ENCODE results near the gene C2CD4A.

Gene C2CD4A

DNA sequence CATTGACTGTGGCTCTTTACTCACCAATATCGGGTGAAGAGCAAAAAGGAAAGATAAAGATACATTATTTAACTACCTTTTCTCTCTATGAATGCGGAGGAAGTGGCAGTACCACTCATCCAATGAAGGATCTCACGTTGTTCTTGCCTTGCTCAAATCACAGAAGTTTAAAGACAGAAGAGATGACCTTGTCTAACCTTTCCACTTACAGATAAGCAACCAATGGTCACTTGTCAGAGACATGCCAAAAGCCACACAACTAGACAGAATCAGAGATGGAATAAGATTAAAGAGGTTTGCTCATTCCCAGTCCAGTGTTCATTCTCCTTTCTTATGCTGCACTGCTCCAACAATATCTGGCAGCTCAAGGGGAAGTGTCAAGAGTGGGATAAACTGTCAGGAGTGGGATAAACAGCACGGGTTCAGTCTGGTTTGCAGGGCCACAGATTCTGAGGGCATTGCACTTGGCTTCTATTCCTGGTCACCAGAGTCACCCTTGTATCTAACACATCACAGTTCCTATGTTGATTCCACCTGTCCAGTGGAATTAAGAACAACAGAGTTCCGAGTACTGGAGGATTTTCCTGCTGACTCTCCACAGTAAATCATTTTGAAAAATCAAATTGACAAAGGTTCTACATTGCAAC, 13.2 kb upstream of the C2CD4A start:
- Mint-ChIP-seq H3K4me1 (peaks cover 64% of the 10 kb centered on the region), H3K4me3 (no peak overlapping the region), H3K27ac (no peak overlapping the region), H3K9me3 (no peaks in the 10 kb centered on the region), H3K36me3 (ENCODE audit: low read depth) (peaks cover 12% of the 10 kb centered on the region), H3K27me3 (no peaks in the 10 kb centered on the region)
- ATAC-seq (no peak), DNase-seq (no peak)

GRCh38 chr15:62054979-62055378, 11.8 kb upstream of the C2CD4A start:
- H3K36me3 Mint-ChIP-seq (ENCODE audit: low read depth): peaks cover 8% of the 10 kb centered on the region
- H3K4me3 Mint-ChIP-seq: no peak overlapping the region
- H3K27me3 Mint-ChIP-seq: no peaks in the 10 kb centered on the region
- no peak overlapping the region for H3K27ac Mint-ChIP-seq
- H3K4me1 Mint-ChIP-seq: peaks cover 70% of the 10 kb centered on the region
- no peak for DNase-seq
- H3K9me3 Mint-ChIP-seq: no peaks in the 10 kb centered on the region
- no peak for ATAC-seq

DNA sequence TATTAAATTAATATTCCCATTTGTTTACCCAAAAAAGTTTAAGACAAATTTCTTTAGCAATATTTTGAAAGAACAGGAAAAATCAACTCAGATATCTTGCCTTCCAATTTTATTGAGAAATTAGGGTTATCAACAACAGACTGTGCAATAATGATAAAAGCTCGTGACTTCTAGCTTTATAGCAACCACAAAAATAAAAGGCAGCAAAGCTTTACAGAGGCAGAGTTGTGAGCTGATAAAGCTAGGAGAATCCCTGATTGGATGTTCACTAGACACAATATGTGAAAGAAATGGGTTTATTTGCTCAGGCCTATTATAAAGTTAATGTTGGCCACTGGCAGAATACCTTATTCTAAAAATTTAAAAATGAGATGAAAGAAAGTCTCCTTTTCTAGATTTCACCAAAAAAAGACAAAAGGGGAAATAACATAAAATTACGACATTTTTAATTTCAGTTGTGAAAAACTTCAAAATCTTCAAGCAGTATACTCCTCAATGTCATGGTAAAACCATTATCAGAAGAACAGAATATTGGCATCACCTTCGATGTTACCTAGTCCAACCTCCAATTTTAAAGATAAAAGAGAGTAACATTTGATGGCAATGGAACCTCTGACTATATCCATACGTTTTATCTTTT, 9.3 kb upstream of the C2CD4A start:
- DNase-seq (no peak), ATAC-seq (no peak)
- H3K4me1 Mint-ChIP-seq: peaks cover 77% of the 10 kb centered on the region
- H3K9me3 Mint-ChIP-seq: no peaks in the 10 kb centered on the region
- H3K36me3 Mint-ChIP-seq (ENCODE audit: low read depth): peaks cover 4% of the 10 kb centered on the region
- H3K27me3 Mint-ChIP-seq: no peaks in the 10 kb centered on the region
- H3K4me3 Mint-ChIP-seq: no peak overlapping the region
- no peak overlapping the region for H3K27ac Mint-ChIP-seq

GRCh38 chr15:62058327-62059028, 8.3 kb upstream of the C2CD4A start:
- peak overlapping the region; percentile 99 for H3K4me3 Mint-ChIP-seq
- DNase-seq (no peak), ATAC-seq (no peak)
- peaks cover 70% of the 10 kb centered on the region for H3K4me1 Mint-ChIP-seq
- peaks cover 4% of the 10 kb centered on the region for H3K36me3 Mint-ChIP-seq (ENCODE audit: low read depth)
- no peaks in the 10 kb centered on the region for H3K27me3 Mint-ChIP-seq
- H3K27ac Mint-ChIP-seq: peak overlapping the region; percentile 17
- H3K9me3 Mint-ChIP-seq: no peaks in the 10 kb centered on the region

- H3K27me3 Mint-ChIP-seq: no peaks in the 10 kb centered on the region
- no peaks in the 10 kb centered on the region for H3K9me3 Mint-ChIP-seq
- H3K4me3 Mint-ChIP-seq: peak overlapping the region; percentile 99
- H3K27ac Mint-ChIP-seq: peak overlapping the region; percentile 96
- DNase-seq (no peak), ATAC-seq (no peak)
- H3K36me3 Mint-ChIP-seq (ENCODE audit: low read depth): peaks cover 4% of the 10 kb centered on the region
- H3K4me1 Mint-ChIP-seq: peaks cover 62% of the 10 kb centered on the region
These were observed 7.5 kb upstream of the C2CD4A start for GRCh38 chr15:62059108-62059815.

- ATAC-seq (peak; percentile 83), DNase-seq (peak; percentile 72)
- Mint-ChIP-seq H3K4me1 (peaks cover 57% of the 10 kb centered on the region), H3K9me3 (no peaks in the 10 kb centered on the region), H3K27ac (peak overlapping the region; percentile 96), H3K4me3 (peak overlapping the region; percentile 99), H3K36me3 (ENCODE audit: low read depth) (peaks cover 4% of the 10 kb centered on the region), H3K27me3 (no peaks in the 10 kb centered on the region)
These were observed 7.0 kb upstream of the C2CD4A start for GRCh38 chr15:62059816-62060112.

DNA sequence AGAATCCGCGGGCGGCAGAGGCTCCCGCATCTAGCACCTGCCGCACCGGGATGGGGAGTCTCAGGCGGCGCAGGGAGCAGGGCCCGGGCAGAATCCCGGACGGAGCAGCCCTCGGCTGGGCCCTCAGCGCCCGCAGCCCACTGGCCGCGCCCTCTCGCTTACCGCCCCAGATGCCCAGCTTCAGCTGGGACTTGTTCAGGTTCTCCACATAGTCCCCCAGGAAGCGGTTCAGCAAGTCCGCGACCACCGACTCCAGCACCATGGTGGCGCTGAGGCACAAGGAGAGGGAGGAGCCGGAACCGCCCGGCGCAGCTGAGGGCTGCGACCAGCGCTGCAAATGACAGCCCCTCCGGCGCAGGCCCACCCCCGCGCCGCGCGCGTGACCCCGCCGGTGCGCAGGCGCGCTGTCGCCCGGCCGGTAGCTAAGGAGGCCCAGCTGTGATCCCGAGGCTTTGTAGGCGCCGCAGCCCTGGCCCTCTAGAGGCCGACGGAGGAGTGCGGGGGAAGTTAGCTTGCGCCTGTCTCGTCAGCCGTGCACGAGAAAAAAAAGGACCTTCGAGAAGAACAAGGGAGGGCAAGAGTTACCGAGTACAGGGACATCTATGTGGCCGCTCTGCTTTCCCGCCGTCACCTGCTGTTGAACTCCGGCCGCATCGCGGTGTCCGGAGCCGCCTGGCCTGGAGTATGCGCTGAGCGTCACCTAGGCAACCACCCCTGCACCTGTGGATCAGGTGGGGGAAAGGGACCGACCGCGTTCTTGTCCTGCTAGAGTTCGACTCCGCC, 6.5 kb upstream of the C2CD4A start, which contains the start of gene VPS13C:
Gene VPS13C (minus strand): TSS at position 335 of the 783 bp plus-strand sequence. CDS start 73 bp downstream, at position 262.
- Mint-ChIP-seq H3K9me3 (no peaks in the 10 kb centered on the region), H3K4me3 (peak within 1 kb of the TSS; percentile 99), H3K27me3 (no peaks in the 10 kb centered on the region), H3K27ac (peak within 1 kb of the TSS; percentile 96), H3K4me1 (peaks cover 53% of the 10 kb centered on the region), H3K36me3 (ENCODE audit: low read depth) (peaks cover 4% of the 10 kb centered on the region)
- DNase-seq: peak; percentile 91
- peak; percentile 92 for ATAC-seq

GRCh38 chr15:62060896-62061280, 5.9 kb upstream of the C2CD4A start:
- Mint-ChIP-seq H3K4me3 (peak overlapping the region; percentile 99), H3K4me1 (peaks cover 48% of the 10 kb centered on the region), H3K9me3 (no peaks in the 10 kb centered on the region), H3K36me3 (ENCODE audit: low read depth) (peaks cover 4% of the 10 kb centered on the region), H3K27ac (peak overlapping the region; percentile 89), H3K27me3 (peaks cover 3% of the 10 kb centered on the region)
- ATAC-seq (peak; percentile 4), DNase-seq (no peak)

GRCh38 chr15:62063825-62064635, 2.7 kb upstream of the C2CD4A start:
- Mint-ChIP-seq H3K4me1 (peaks cover 48% of the 10 kb centered on the region), H3K9me3 (no peaks in the 10 kb centered on the region), H3K36me3 (ENCODE audit: low read depth) (peaks cover 2% of the 10 kb centered on the region), H3K27me3 (peaks cover 25% of the 10 kb centered on the region), H3K4me3 (no peak overlapping the region), H3K27ac (no peak overlapping the region)
- no peak for ATAC-seq
- no peak for DNase-seq

DNA sequence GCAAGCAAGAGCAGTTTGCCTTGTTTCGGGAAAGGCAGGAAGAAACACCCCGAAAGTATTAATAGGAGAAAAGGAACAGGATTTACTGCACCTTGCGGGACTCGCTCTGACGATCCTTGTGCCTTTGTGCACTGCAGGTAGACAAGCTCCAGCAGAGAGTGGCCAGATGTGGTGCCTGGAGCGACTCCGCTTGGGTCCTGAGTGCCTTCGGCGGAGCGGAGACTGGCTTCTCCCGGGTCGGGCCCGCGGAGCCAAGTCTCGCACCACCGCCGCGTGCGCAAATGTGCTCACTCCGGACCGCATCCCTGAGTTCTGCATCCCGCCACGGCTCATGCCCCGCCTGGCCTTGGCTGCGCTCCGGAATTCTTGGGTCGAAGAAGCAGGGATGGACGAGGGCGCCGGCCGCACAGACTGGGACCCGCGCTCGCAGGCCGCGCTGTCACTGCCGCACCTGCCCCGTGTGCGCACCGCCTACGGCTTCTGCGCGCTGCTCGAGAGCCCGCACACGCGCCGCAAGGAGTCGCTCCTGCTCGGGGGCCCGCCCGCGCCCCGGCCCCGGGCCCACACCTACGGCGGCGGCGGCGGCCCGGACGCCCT, 769 bp downstream of the C2CD4A start:
- H3K36me3 Mint-ChIP-seq (ENCODE audit: low read depth): peaks cover 2% of the 10 kb centered on the region
- H3K4me1 Mint-ChIP-seq: peaks cover 25% of the 10 kb centered on the region
- DNase-seq (peak; percentile 26), ATAC-seq (peak; percentile 48)
- no peaks in the 10 kb centered on the region for H3K9me3 Mint-ChIP-seq
- peaks cover 34% of the 10 kb centered on the region for H3K27me3 Mint-ChIP-seq
- H3K4me3 Mint-ChIP-seq: peak overlapping the region; percentile 83
- peak overlapping the region; percentile 64 for H3K27ac Mint-ChIP-seq

- DNase-seq: peak; percentile 24
- Mint-ChIP-seq H3K27me3 (peaks cover 34% of the 10 kb centered on the region), H3K4me3 (peak overlapping the region; percentile 83), H3K9me3 (no peaks in the 10 kb centered on the region), H3K36me3 (ENCODE audit: low read depth) (peaks cover 2% of the 10 kb centered on the region), H3K4me1 (peaks cover 24% of the 10 kb centered on the region), H3K27ac (peak overlapping the region; percentile 84)
- peak; percentile 59 for ATAC-seq
These were observed 1.5 kb downstream of the C2CD4A start for GRCh38 chr15:62068071-62068809.

DNA sequence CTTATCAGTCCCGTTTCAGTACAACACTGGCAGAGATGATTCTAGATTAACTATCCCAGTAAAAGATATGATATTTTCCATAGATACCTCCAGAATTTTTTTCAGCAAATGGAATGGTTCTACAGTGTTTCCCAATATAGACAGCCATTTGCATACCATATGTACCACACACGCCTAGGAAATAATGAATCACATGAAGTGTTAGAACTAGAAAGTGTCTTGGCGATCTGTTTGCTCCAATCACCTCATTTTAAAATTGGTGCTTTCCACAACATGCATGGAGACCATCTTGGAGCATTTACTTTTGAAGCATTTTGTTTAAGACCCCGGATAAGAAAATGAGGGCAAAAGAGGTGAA, 2.0 kb downstream of the C2CD4A start:
- peaks cover 24% of the 10 kb centered on the region for H3K4me1 Mint-ChIP-seq
- H3K9me3 Mint-ChIP-seq: no peaks in the 10 kb centered on the region
- H3K36me3 Mint-ChIP-seq (ENCODE audit: low read depth): peaks cover 2% of the 10 kb centered on the region
- H3K27ac Mint-ChIP-seq: peak overlapping the region; percentile 84
- no peak for DNase-seq
- H3K27me3 Mint-ChIP-seq: peaks cover 34% of the 10 kb centered on the region
- peak overlapping the region; percentile 83 for H3K4me3 Mint-ChIP-seq
- peak; percentile 48 for ATAC-seq

DNA sequence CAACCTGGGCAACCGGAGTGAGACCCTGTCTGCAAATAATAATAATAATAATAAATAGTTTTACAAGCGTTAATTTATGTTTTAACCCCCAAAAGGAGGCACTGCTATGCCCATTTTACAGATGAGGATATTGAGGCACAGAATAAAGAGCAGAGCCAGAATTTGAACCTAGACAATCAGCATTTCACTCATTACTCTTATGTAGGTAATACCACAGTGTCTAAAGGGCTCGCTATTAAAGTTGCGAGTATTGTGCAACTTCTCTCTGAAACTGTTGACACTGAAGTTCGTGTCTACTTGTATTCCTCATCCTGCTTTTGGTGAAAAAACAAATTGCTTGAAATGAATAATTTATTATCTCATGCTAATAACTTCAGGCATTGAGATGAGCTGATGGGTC, 2.8 kb downstream of the C2CD4A start:
- no peak overlapping the region for H3K27ac Mint-ChIP-seq
- no peaks in the 10 kb centered on the region for H3K9me3 Mint-ChIP-seq
- H3K4me3 Mint-ChIP-seq: no peak overlapping the region
- peaks cover 24% of the 10 kb centered on the region for H3K4me1 Mint-ChIP-seq
- ATAC-seq: no peak
- no peak for DNase-seq
- H3K36me3 Mint-ChIP-seq (ENCODE audit: low read depth): peaks cover 2% of the 10 kb centered on the region
- peaks cover 34% of the 10 kb centered on the region for H3K27me3 Mint-ChIP-seq

Measured in activated naive CD8-positive, alpha-beta T cell treated with anti-CD3 and anti-CD28 coated beads, Interleukin-2, amount 50 U/mL, for 24 hours (primary cell).